K562 (cell line): ENCODE data around the gene TTLL11. TPM values are rescaled to one million over a fixed set of nuclear protein-coding genes. Genes with fewer than 3 reads are reported as not detected.

Source experiments
- ARID1B ChIP-seq: fragments of 450-650 bp; IDR thresholded peaks from 2 replicates; pipeline ENCODE4 v1.6.1; 2016; ENCODE audit warnings: antibody characterized with exemption, mild to moderate bottlenecking, inconsistent platforms
- BRCA1 ChIP-seq, 2 experiments: fragments of 450-650 bp in 1 of 2; sonication (generic) in 1 of 2; formaldehyde crosslinking in 1 of 2; IDR thresholded peaks; 2 replicates each; pipeline versions ENCODE4 v1.5.0 to v1.6.1; 2017 to 2020; ENCODE audit warnings: mild to moderate bottlenecking in 1 of 2, missing genetic modification reagents in 1 of 2
- CBFB ChIP-seq: sonication (generic); formaldehyde crosslinking; IDR thresholded peaks from 2 replicates; pipeline ENCODE4 v1.4.0; 2020; ENCODE audit warnings: mild to moderate bottlenecking, missing genetic modification reagents
- CREB1 ChIP-seq, 2 experiments: sonication (generic) in 1 of 2; formaldehyde crosslinking in 1 of 2; IDR thresholded peaks; 2 replicates each; pipeline versions ENCODE4 v1.6.1 to v1.8.0; 2012 to 2022; ENCODE audit warnings: inconsistent platforms in 1 of 2, mild to moderate bottlenecking in 1 of 2, missing genetic modification reagents in 1 of 2, moderate library complexity in 1 of 2
- EHMT2 ChIP-seq: fragments of 450-650 bp; IDR thresholded peaks from 2 replicates; pipeline ENCODE4 v1.6.1; 2018; ENCODE audit warnings: antibody characterized with exemption
- ELF2 ChIP-seq: fragments of 250-450 bp; sonication (Bioruptor Pico); IDR thresholded peaks from 2 replicates; pipeline ENCODE4 v1.5.0; 2021; ENCODE audit warnings: mild to moderate bottlenecking
- ETV6 ChIP-seq, 3 experiments: fragments of 150-350 bp in 1 of 3; sonication (generic) in 1 of 3; formaldehyde crosslinking in 1 of 3; IDR thresholded peaks; 2 replicates each; pipeline versions ENCODE4 v1.6.1 to v1.8.0; 2014 to 2022; ENCODE audit warnings: borderline replicate concordance in 2 of 3, low read depth in 2 of 3, antibody characterized with exemption in 1 of 3, low read length in 1 of 3, mild to moderate bottlenecking in 1 of 3, missing genetic modification reagents in 1 of 3
- GATAD2B ChIP-seq: fragments of 450-650 bp; IDR thresholded peaks from 2 replicates; pipeline ENCODE4 v1.6.1; 2017; ENCODE audit warnings: mild to moderate bottlenecking, borderline replicate concordance
- HMG20B ChIP-seq: fragments of 250-450 bp; sonication (Bioruptor Pico); IDR thresholded peaks from 2 replicates; pipeline ENCODE4 v1.5.0; 2021; ENCODE audit warnings: mild to moderate bottlenecking
- HOXB6 ChIP-seq: fragments of 250-450 bp; sonication (Bioruptor Pico); IDR thresholded peaks from 2 replicates; pipeline ENCODE4 v1.5.1; 2022; ENCODE audit warnings: mild to moderate bottlenecking, borderline replicate concordance
- KAT7 ChIP-seq: sonication (generic); formaldehyde crosslinking; IDR thresholded peaks from 2 replicates; pipeline ENCODE4 v1.8.0; 2022; ENCODE audit warnings: missing genetic modification reagents, mild to moderate bottlenecking, borderline replicate concordance
- KLF10 ChIP-seq: fragments of 250-450 bp; sonication (Bioruptor Pico); IDR thresholded peaks from 2 replicates; pipeline ENCODE4 v1.6.1; 2021; ENCODE audit warnings: matching md5 sums
- RBM25 ChIP-seq: fragments of 200-400 bp; formaldehyde crosslinking; IDR thresholded peaks from 2 replicates; pipeline ENCODE4 v1.6.1; 2018; ENCODE audit warnings: low read length, low read depth, moderate library complexity; ENCODE audit not compliant: severe bottlenecking
- SMARCA5 ChIP-seq: fragments of 450-650 bp; IDR thresholded peaks from 2 replicates; pipeline ENCODE4 v1.6.1; 2016
- SNRNP70 ChIP-seq: fragments of 200-400 bp; formaldehyde crosslinking; optimal IDR thresholded peaks from 2 replicates; pipeline ENCODE3; 2017; ENCODE audit warnings: low read depth, low read length
- SP2 ChIP-seq: IDR thresholded peaks from 2 replicates; pipeline ENCODE4 v1.6.1; 2011; ENCODE audit warnings: mild to moderate bottlenecking, low read depth, low read length, moderate library complexity; ENCODE audit not compliant: poor library complexity, severe bottlenecking; ENCODE audit errors: extremely low read depth
- ZNF143 ChIP-seq: sonication (generic); formaldehyde crosslinking; IDR thresholded peaks from 2 replicates; pipeline ENCODE4 v1.9.0; 2022; ENCODE audit warnings: mild to moderate bottlenecking, missing genetic modification reagents
- ZNF165 ChIP-seq: fragments of 250-450 bp; sonication (Bioruptor Pico); IDR thresholded peaks from 2 replicates; pipeline ENCODE4 v1.4.0; 2020; ENCODE audit warnings: borderline replicate concordance
- ZNF217 ChIP-seq: sonication (generic); formaldehyde crosslinking; IDR thresholded peaks from 2 replicates; pipeline ENCODE4 v1.8.0; 2022; ENCODE audit warnings: mild to moderate bottlenecking, missing genetic modification reagents
- polyA plus RNA-seq, 8 experiments: library from polyadenylated mRNA; depleted of rRNA in 4 of 8; stranded (reverse) in 5 of 8; unstranded in 3 of 8; fragments of >200 nt; fragmentation: Nextera tagmentation in 2 of 8; fragmentation: Illumina TruSeq in 1 of 8; extraction: Ambion mirVana in 2 of 8; extraction: Trizol in 1 of 8; gene quantifications; 2 replicates each; pipeline versions ENCODE4 v1.2.1 to v1.2.3, GENCODE V29; 2011 to 2014; ENCODE audit warnings: inconsistent platforms in 1 of 8, missing spikeins in 1 of 8
- total RNA-seq, 7 experiments: library from RNA; depleted of rRNA in 6 of 7; stranded (reverse); fragments of >200 nt in 6 of 7; fragmentation: Illumina TruSeq in 2 of 7; extraction: Trizol in 2 of 7; gene quantifications; 2 replicates each; pipeline versions ENCODE4 v1.2.1 to v1.2.3, GENCODE V29; 2011 to 2021; ENCODE audit warnings: low replicate concordance in 1 of 7
- TF ChIP-seq, protein P1 (sequence below), 2 experiments: fragments of 450-650 bp; IDR thresholded peaks; 2 replicates each; pipeline ENCODE4 v1.6.1; 2016
- TF ChIP-seq, protein P2 (sequence below): IDR thresholded peaks from 2 replicates; pipeline ENCODE4 v1.6.1; 2011; ENCODE audit not compliant: insufficient read length; ENCODE audit errors: extremely low read depth
- TF ChIP-seq, protein P3 (sequence below): fragments of 450-650 bp; IDR thresholded peaks from 2 replicates; pipeline ENCODE4 v1.6.1; 2018; ENCODE audit not compliant: partially characterized antibody

Gene TTLL11
- total and polyA plus RNA-seq, 9 of the 15 experiments (the other 6 are each of a cell fraction or from before 2014, with no cell fraction given) = 0.83 to 4.4 (median 2.7) TPM

DNA sequence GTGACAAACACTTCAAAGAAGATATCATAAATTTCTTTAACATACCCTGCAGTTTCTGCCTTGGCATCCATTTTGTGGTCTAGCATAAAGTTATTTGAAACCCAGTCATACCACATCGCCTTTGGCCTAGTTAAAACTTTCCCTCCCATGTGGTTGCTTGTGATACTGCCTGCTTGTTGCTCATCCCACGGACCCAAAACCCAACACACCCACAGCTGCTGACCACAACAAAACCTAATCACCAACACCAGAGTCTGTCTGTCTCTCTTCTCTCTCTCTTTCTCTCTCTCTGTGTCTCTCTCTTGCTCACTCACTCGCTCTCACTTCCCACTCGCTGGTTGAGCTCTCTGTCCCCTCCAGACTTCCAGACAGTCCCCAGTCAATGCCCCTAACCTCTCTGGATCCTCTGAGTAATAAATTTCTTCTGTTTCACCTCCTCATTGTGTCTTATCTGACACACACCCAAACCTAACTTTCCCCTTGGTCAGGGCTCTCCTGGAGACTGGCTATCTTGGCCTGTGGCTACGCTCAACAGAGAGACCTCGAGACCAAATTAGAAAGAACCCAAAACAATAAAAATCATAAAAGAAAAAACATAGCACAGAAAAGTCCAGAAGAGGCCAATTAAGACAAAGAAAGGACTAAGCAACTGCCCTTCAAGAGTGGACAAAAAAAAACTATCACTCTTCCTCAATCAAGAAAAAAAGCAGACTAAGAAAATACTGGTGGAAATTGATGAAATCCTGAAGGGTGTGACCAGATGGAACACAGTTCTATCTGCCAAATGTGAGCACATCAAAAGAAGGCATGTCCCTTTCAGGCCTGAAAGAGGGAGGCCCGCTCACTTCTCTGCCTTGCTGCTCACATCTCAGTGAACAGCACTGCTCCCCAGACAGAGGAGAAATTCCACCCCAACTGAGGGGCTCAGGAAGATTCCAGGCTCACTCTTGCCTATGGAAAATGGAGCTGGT is 41.5 kb downstream of the TTLL11 start (continued):
- TF ChIP-seq, protein P1, sequence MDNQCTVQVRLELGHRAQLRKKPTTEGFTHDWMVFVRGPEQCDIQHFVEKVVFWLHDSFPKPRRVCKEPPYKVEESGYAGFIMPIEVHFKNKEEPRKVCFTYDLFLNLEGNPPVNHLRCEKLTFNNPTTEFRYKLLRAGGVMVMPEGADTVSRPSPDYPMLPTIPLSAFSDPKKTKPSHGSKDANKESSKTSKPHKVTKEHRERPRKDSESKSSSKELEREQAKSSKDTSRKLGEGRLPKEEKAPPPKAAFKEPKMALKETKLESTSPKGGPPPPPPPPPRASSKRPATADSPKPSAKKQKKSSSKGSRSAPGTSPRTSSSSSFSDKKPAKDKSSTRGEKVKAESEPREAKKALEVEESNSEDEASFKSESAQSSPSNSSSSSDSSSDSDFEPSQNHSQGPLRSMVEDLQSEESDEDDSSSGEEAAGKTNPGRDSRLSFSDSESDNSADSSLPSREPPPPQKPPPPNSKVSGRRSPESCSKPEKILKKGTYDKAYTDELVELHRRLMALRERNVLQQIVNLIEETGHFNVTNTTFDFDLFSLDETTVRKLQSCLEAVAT (IDR thresholded peaks at IDR 0.05) = peak in 1 of 2 experiments; percentile 95; a peak in 2 of 4 replicates
- no peak for TF ChIP-seq KLF10 (CRISPR knock-in tag)
- no peak for TF ChIP-seq ZNF217
- TF ChIP-seq EHMT2 = peak; percentile 80
- no peak for TF ChIP-seq ZNF165 (CRISPR knock-in tag)
- TF ChIP-seq SMARCA5 = no peak
- TF ChIP-seq HOXB6 (CRISPR knock-in tag) = no peak
- TF ChIP-seq, protein P2, sequence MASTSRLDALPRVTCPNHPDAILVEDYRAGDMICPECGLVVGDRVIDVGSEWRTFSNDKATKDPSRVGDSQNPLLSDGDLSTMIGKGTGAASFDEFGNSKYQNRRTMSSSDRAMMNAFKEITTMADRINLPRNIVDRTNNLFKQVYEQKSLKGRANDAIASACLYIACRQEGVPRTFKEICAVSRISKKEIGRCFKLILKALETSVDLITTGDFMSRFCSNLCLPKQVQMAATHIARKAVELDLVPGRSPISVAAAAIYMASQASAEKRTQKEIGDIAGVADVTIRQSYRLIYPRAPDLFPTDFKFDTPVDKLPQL = no peak
- TF ChIP-seq BRCA1 (IDR thresholded peaks at IDR 0.05) = no peak
- no peak for TF ChIP-seq BRCA1 (CRISPR knock-in tag; IDR thresholded peaks at IDR 0.05)
- TF ChIP-seq KAT7 (CRISPR knock-in tag) = no peak
- TF ChIP-seq SP2 = no peak
- no peak for TF ChIP-seq GATAD2B
- TF ChIP-seq, protein P3, sequence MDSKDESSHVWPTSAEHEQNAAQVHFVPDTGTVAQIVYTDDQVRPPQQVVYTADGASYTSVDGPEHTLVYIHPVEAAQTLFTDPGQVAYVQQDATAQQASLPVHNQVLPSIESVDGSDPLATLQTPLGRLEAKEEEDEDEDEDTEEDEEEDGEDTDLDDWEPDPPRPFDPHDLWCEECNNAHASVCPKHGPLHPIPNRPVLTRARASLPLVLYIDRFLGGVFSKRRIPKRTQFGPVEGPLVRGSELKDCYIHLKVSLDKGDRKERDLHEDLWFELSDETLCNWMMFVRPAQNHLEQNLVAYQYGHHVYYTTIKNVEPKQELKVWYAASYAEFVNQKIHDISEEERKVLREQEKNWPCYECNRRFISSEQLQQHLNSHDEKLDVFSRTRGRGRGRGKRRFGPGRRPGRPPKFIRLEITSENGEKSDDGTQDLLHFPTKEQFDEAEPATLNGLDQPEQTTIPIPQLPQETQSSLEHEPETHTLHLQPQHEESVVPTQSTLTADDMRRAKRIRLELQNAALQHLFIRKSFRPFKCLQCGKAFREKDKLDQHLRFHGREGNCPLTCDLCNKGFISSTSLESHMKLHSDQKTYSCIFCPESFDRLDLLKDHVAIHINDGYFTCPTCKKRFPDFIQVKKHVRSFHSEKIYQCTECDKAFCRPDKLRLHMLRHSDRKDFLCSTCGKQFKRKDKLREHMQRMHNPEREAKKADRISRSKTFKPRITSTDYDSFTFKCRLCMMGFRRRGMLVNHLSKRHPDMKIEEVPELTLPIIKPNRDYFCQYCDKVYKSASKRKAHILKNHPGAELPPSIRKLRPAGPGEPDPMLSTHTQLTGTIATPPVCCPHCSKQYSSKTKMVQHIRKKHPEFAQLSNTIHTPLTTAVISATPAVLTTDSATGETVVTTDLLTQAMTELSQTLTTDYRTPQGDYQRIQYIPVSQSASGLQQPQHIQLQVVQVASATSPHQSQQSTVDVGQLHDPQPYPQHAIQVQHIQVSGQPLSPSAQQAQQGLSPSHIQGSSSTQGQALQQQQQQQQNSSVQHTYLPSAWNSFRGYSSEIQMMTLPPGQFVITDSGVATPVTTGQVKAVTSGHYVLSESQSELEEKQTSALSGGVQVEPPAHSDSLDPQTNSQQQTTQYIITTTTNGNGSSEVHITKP = no peak
- TF ChIP-seq CBFB = peak; percentile 80; the same call in 1 of the 2 replicates
- TF ChIP-seq CREB1 (IDR thresholded peaks at IDR 0.05) = 0 out of 2 replicates have a peak, but pooled peaks have one; percentile 28
- TF ChIP-seq CREB1 (CRISPR knock-in tag; IDR thresholded peaks at IDR 0.05) = no peak
- no peak for TF ChIP-seq ZNF143 (CRISPR knock-in tag)
- no peak for TF ChIP-seq HMG20B (CRISPR knock-in tag)
- TF ChIP-seq ETV6 (IDR thresholded peaks at IDR 0.05; ENCODE audit: borderline replicate concordance in 1 of 2, low read depth in 2 of 2, low read length in 1 of 2) = no peak
- no peak for TF ChIP-seq ETV6 (CRISPR knock-in tag; IDR thresholded peaks at IDR 0.05; ENCODE audit: borderline replicate concordance)
- no peak for TF ChIP-seq SNRNP70
- TF ChIP-seq RBM25 = no peak
- peak; percentile 93 for TF ChIP-seq ARID1B
- TF ChIP-seq ELF2 (CRISPR knock-in tag) = no peak
